NB4 (cell line): Measurements from ENCODE around the gene MSI2.

Experiments
- MYC ChIP-seq: IDR thresholded peaks from 2 replicates; pipeline ENCODE4 v1.6.1; 2011; ENCODE audit warnings: low read depth, low read length
- POLR2A ChIP-seq: IDR thresholded peaks from 2 replicates; pipeline ENCODE4 v1.6.1; 2011; ENCODE audit warnings: mild to moderate bottlenecking; ENCODE audit not compliant: insufficient read length; ENCODE audit errors: extremely low read depth
- TF ChIP-seq, protein P1 (sequence below): IDR thresholded peaks from one replicate; pipeline ENCODE4 v1.5.1; 2012; ENCODE audit warnings: low read depth, low read length
- TF ChIP-seq, protein P2 (sequence below): IDR thresholded peaks from 2 replicates; pipeline ENCODE4 v1.6.1; 2011; ENCODE audit warnings: low read depth, low read length

DNA sequence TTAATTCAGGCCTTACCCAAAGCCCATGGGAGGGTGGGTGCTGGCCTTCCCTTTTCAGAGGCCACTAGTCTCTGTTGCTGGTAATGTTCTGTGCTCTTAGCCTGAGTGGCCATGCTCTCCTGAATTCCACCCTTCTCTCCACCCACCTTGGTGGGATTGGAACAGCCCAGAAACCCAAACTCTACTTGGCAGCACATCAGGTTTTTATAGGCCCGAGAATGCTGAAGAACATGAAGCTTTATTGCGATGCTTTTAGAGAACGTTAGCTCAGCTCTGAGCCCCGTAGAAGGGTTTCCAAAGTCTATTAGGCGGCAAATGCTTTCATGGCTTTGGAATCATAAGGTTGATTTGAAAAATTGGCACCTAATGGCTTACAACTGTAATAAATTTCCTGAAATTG, 209.3 kb downstream of the MSI2 start:
- TF ChIP-seq MYC: no peak
- TF ChIP-seq, protein P1, sequence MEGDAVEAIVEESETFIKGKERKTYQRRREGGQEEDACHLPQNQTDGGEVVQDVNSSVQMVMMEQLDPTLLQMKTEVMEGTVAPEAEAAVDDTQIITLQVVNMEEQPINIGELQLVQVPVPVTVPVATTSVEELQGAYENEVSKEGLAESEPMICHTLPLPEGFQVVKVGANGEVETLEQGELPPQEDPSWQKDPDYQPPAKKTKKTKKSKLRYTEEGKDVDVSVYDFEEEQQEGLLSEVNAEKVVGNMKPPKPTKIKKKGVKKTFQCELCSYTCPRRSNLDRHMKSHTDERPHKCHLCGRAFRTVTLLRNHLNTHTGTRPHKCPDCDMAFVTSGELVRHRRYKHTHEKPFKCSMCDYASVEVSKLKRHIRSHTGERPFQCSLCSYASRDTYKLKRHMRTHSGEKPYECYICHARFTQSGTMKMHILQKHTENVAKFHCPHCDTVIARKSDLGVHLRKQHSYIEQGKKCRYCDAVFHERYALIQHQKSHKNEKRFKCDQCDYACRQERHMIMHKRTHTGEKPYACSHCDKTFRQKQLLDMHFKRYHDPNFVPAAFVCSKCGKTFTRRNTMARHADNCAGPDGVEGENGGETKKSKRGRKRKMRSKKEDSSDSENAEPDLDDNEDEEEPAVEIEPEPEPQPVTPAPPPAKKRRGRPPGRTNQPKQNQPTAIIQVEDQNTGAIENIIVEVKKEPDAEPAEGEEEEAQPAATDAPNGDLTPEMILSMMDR: no peak
- no peak for TF ChIP-seq POLR2A
- TF ChIP-seq, protein P2, sequence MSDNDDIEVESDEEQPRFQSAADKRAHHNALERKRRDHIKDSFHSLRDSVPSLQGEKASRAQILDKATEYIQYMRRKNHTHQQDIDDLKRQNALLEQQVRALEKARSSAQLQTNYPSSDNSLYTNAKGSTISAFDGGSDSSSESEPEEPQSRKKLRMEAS: no peak
